WTC11 (cell line): ENCODE results near the gene MORN4. TPM values are rescaled to one million over a fixed set of nuclear protein-coding genes. Genes with fewer than 3 reads are reported as not detected.

Experiments used
- ATAC-seq: fragments of 200-7000 bp; cut with Tn5 transposase; 2 replicates; pipeline ENCODE4 v1.10.0; 2021; ENCODE audit warnings: mild to moderate bottlenecking, moderate library complexity
- CTCF ChIA-PET: fragments of 300-600 bp; sonication (Branson Sonifier 250); formaldehyde crosslinking; loops from one replicate; lab custom pipeline; 2021; ENCODE audit warnings: antibody characterized with exemption; lab: Charles Lee
- POLR2A ChIA-PET: fragments of 350-600 bp; sonication (Branson Sonifier 250); formaldehyde crosslinking; loops from one replicate; lab custom pipeline; 2021; ENCODE audit warnings: antibody characterized with exemption; lab: Charles Lee
- DNase-seq: peaks from one replicate; pipeline ENCODE4 v3.0.0; 2021; ENCODE audit warnings: low spot score
- H3K27ac Mint-ChIP-seq: 2 replicates; pipeline ENCODE4 v1.8.0; 2021; ENCODE audit warnings: mixed read lengths
- H3K27me3 Mint-ChIP-seq: 2 replicates; pipeline ENCODE4 v1.8.0; 2021; ENCODE audit warnings: low read depth, mild to moderate bottlenecking, moderate library complexity, mixed read lengths
- H3K36me3 Mint-ChIP-seq: 2 replicates; pipeline ENCODE4 v1.8.0; 2021; ENCODE audit warnings: mixed read lengths
- H3K4me1 Mint-ChIP-seq: 2 replicates; pipeline ENCODE4 v1.8.0; 2022; ENCODE audit warnings: mixed read lengths
- H3K4me3 Mint-ChIP-seq: 2 replicates; pipeline ENCODE4 v1.8.0; 2021; ENCODE audit warnings: mild to moderate bottlenecking, moderate library complexity, mixed read lengths
- H3K9me3 Mint-ChIP-seq: 2 replicates; pipeline ENCODE4 v1.8.0; 2021; ENCODE audit warnings: mixed read lengths
- ARID4B ChIP-seq: sonication (generic); formaldehyde crosslinking; IDR thresholded peaks from 2 replicates; pipeline ENCODE4 v1.8.0; 2023; ENCODE audit warnings: missing genetic modification reagents, mild to moderate bottlenecking, borderline replicate concordance
- CDX4 ChIP-seq: fragments of 250-450 bp; sonication (Bioruptor Pico); IDR thresholded peaks from 2 replicates; pipeline ENCODE4 v1.9.0; 2021; ENCODE audit warnings: moderate library complexity, mild to moderate bottlenecking, inconsistent platforms, borderline replicate concordance
- E2F1 ChIP-seq: sonication (generic); formaldehyde crosslinking; IDR thresholded peaks from 2 replicates; pipeline ENCODE4 v1.8.0; 2022; ENCODE audit warnings: mild to moderate bottlenecking, missing genetic modification reagents
- FOXJ3 ChIP-seq: sonication (generic); formaldehyde crosslinking; IDR thresholded peaks from 2 replicates; pipeline ENCODE4 v1.9.0; 2021; ENCODE audit warnings: missing genetic modification reagents, mild to moderate bottlenecking, borderline replicate concordance
- FOXP1 ChIP-seq: sonication (generic); formaldehyde crosslinking; IDR thresholded peaks from 2 replicates; pipeline ENCODE4 v1.8.0; 2022; ENCODE audit warnings: missing genetic modification reagents, mild to moderate bottlenecking, moderate library complexity, borderline replicate concordance
- GTF2I ChIP-seq: fragments of 250-450 bp; sonication (Bioruptor Pico); conservative IDR thresholded peaks from 2 replicates; pipeline ENCODE4 v1.4.0; 2021; ENCODE audit warnings: mild to moderate bottlenecking
- HMGA2 ChIP-seq: fragments of 250-450 bp; sonication (Bioruptor Pico); IDR thresholded peaks from 2 replicates; pipeline ENCODE4 v1.4.0; 2021; ENCODE audit warnings: mild to moderate bottlenecking, moderate library complexity
- JAZF1 ChIP-seq: fragments of 250-450 bp; sonication (Bioruptor Pico); IDR thresholded peaks from 2 replicates; pipeline ENCODE4 v1.9.0; 2021; ENCODE audit warnings: moderate library complexity, mild to moderate bottlenecking, inconsistent platforms
- JUN ChIP-seq: sonication (generic); formaldehyde crosslinking; IDR thresholded peaks from 2 replicates; pipeline ENCODE4 v1.8.0; 2023; ENCODE audit warnings: mild to moderate bottlenecking, missing genetic modification reagents
- MXD4 ChIP-seq: fragments of 250-450 bp; sonication (Bioruptor Pico); IDR thresholded peaks from 2 replicates; pipeline ENCODE4 v1.8.0; 2021; ENCODE audit warnings: mild to moderate bottlenecking, moderate library complexity, borderline replicate concordance
- RORB ChIP-seq: fragments of 250-450 bp; sonication (Bioruptor Pico); IDR thresholded peaks from 2 replicates; pipeline ENCODE4 v1.9.0; 2021; ENCODE audit warnings: mild to moderate bottlenecking
- SMAD4 ChIP-seq: sonication (generic); formaldehyde crosslinking; IDR thresholded peaks from 2 replicates; pipeline ENCODE4 v1.8.0; 2022; ENCODE audit warnings: mild to moderate bottlenecking, missing genetic modification reagents
- SP1 ChIP-seq: sonication (generic); formaldehyde crosslinking; conservative IDR thresholded peaks from 2 replicates; pipeline ENCODE4 v1.8.1; 2022; ENCODE audit warnings: missing genetic modification reagents
- ZMAT4 ChIP-seq: fragments of 250-450 bp; sonication (Bioruptor Pico); IDR thresholded peaks from 2 replicates; pipeline ENCODE4 v1.9.0; 2021; ENCODE audit warnings: mild to moderate bottlenecking
- ZNF121 ChIP-seq: sonication (generic); formaldehyde crosslinking; IDR thresholded peaks from 2 replicates; pipeline ENCODE4 v1.8.0; 2023; ENCODE audit warnings: missing genetic modification reagents
- ZNF219 ChIP-seq: sonication (generic); formaldehyde crosslinking; IDR thresholded peaks from 2 replicates; pipeline ENCODE4 v1.8.0; 2023; ENCODE audit warnings: missing genetic modification reagents, mild to moderate bottlenecking, borderline replicate concordance
- ZNF281 ChIP-seq: sonication (generic); formaldehyde crosslinking; IDR thresholded peaks from 2 replicates; pipeline ENCODE4 v1.8.0; 2023; ENCODE audit warnings: mild to moderate bottlenecking, missing genetic modification reagents
- ZNF532 ChIP-seq: fragments of 250-450 bp; sonication (Bioruptor Pico); IDR thresholded peaks from 2 replicates; pipeline ENCODE4 v1.9.0; 2021; ENCODE audit warnings: mild to moderate bottlenecking, borderline replicate concordance
- ZSCAN18 ChIP-seq: fragments of 250-450 bp; sonication (Bioruptor Pico); IDR thresholded peaks from 2 replicates; pipeline ENCODE4 v2.1.2; 2022; ENCODE audit warnings: mild to moderate bottlenecking, moderate library complexity
- total RNA-seq: library from RNA; stranded (reverse); gene quantifications from 3 replicates; pipeline ENCODE4 v1.2.3, GENCODE V29; 2021

Gene MORN4
- total RNA-seq, 1 experiment from 2014 or later, result 21.8 TPM

GRCh38 chr10:97587183-97587582 lies 46.1 kb downstream of the MORN4 start:
- no peak for TF ChIP-seq ZNF281 (CRISPR knock-in tag)
- TF ChIP-seq RORB (CRISPR knock-in tag), result no peak
- no peak for TF ChIP-seq ZSCAN18 (CRISPR knock-in tag)
- TF ChIP-seq HMGA2, result no peak
- TF ChIP-seq FOXJ3, result no peak
- no peak for TF ChIP-seq GTF2I (CRISPR knock-in tag)
- no peak for TF ChIP-seq MXD4
- TF ChIP-seq JUN (CRISPR knock-in tag), result no peak
- TF ChIP-seq JAZF1 (CRISPR knock-in tag), result no peak
- no peak for TF ChIP-seq ZNF532 (CRISPR knock-in tag)
- TF ChIP-seq SMAD4, result no peak
- no peak for TF ChIP-seq ZMAT4 (CRISPR knock-in tag)
- no peak for TF ChIP-seq SP1
- no peak for TF ChIP-seq E2F1 (CRISPR knock-in tag)
- no peak for TF ChIP-seq ZNF219 (CRISPR knock-in tag)
- no peak for TF ChIP-seq FOXP1
- TF ChIP-seq ZNF121, result no peak
- no peak for TF ChIP-seq CDX4 (CRISPR knock-in tag)
- no peak for TF ChIP-seq ARID4B (CRISPR knock-in tag)
- TF ChIP-seq, all 79 proteins: peak for 0
- no peak overlapping the region for H3K4me3 Mint-ChIP-seq
- H3K27ac Mint-ChIP-seq, result no peak overlapping the region
- no peak for ATAC-seq
- ChIA-PET CTCF (interaction anchor here (1.1 to 3.4 kb wide), 5 partner anchors 9 to 34 kb away, joined by 3 to 15 read pairs (median 4); partner anchors contain the start of gene ANKRD2), POLR2A (interaction anchor here (0.7 kb wide), 1 partner anchor 87 kb away, joined by 4 read pairs; no protein-coding TSS in a partner anchor)
- H3K27me3 Mint-ChIP-seq, result no peaks in the 10 kb centered on the region
- 0 out of 2 replicates have a peak, but pooled peaks cover 7% of the 10 kb centered on the region for H3K4me1 Mint-ChIP-seq
- H3K36me3 Mint-ChIP-seq, result no peaks in the 10 kb centered on the region
- DNase-seq, result no peak
- no peaks in the 10 kb centered on the region for H3K9me3 Mint-ChIP-seq
